ENCODE data around the gene INCA1.

INCA1 gene

GRCh38 chr17:4960279-4960922 lies 36.9 kb downstream of the INCA1 start:
- H3K27me3 Mint-ChIP-seq = no peaks in the 10 kb centered on the region
- no peak overlapping the region for H3K4me3 Mint-ChIP-seq
- DNase-seq (ENCODE audit: low spot score in 2 of 2) = no peak
- H3K27ac Mint-ChIP-seq (ENCODE audit: low read depth) = no peak overlapping the region
- ATAC-seq (replicated peaks; ENCODE audit: extremely low read depth, poor library complexity, severe bottlenecking) = no peak
- H3K36me3 Mint-ChIP-seq (ENCODE audit: insufficient read depth) = peaks cover 15% of the 10 kb centered on the region
- no peaks in the 10 kb centered on the region for H3K9me3 Mint-ChIP-seq
- H3K4me1 Mint-ChIP-seq = peaks cover 16% of the 10 kb centered on the region

- H3K27me3 Mint-ChIP-seq = no peaks in the 10 kb centered on the region
- peaks cover 17% of the 10 kb centered on the region for H3K36me3 Mint-ChIP-seq (ENCODE audit: insufficient read depth)
- no peak overlapping the region for H3K4me3 Mint-ChIP-seq
- no peak overlapping the region for H3K27ac Mint-ChIP-seq (ENCODE audit: low read depth)
- H3K4me1 Mint-ChIP-seq = peaks cover 12% of the 10 kb centered on the region
- H3K9me3 Mint-ChIP-seq = no peaks in the 10 kb centered on the region
- no peak for ATAC-seq (replicated peaks; ENCODE audit: extremely low read depth, poor library complexity, severe bottlenecking)
- DNase-seq (ENCODE audit: low spot score in 2 of 2) = no peak
These were observed 37.9 kb downstream of the INCA1 start for GRCh38 chr17:4959261-4959965.

DNA sequence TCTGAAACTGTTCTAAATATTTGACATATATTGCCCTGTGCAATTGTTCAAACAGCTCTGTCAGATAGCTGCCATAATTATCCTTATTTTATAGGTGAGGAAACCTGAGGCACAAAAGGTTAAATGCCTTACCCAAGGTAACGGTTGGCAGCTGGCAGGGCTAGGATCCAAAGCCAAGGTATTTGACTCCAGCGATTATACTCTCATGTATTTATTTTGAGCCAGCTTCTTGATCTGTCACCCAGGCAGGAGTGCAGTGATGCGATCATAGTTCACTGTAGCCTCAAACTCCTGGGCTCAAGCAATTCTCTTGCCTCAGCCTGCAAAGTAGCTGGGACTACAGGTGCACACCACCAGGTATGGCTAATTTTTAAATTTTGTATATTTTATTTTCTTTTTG lies 39.2 kb downstream of the INCA1 start:
- Mint-ChIP-seq H3K9me3 (no peaks in the 10 kb centered on the region), H3K36me3 (ENCODE audit: insufficient read depth) (peaks cover 18% of the 10 kb centered on the region), H3K4me3 (no peak overlapping the region), H3K27me3 (no peaks in the 10 kb centered on the region), H3K4me1 (peaks cover 12% of the 10 kb centered on the region), H3K27ac (ENCODE audit: low read depth) (no peak overlapping the region)
- no peak for ATAC-seq (replicated peaks; ENCODE audit: extremely low read depth, poor library complexity, severe bottlenecking)
- DNase-seq (ENCODE audit: low spot score in 2 of 2) = no peak

- Mint-ChIP-seq H3K27me3 (no peaks in the 10 kb centered on the region), H3K27ac (ENCODE audit: low read depth) (peak overlapping the region; percentile 29), H3K36me3 (ENCODE audit: insufficient read depth) (peaks cover 18% of the 10 kb centered on the region), H3K4me3 (no peak overlapping the region), H3K9me3 (no peaks in the 10 kb centered on the region), H3K4me1 (peaks cover 12% of the 10 kb centered on the region)
- ATAC-seq (replicated peaks; ENCODE audit: extremely low read depth, poor library complexity, severe bottlenecking) (no peak), DNase-seq (ENCODE audit: low spot score in 2 of 2) (no peak)
These were observed 40.7 kb downstream of the INCA1 start for GRCh38 chr17:4956493-4957061.

DNA sequence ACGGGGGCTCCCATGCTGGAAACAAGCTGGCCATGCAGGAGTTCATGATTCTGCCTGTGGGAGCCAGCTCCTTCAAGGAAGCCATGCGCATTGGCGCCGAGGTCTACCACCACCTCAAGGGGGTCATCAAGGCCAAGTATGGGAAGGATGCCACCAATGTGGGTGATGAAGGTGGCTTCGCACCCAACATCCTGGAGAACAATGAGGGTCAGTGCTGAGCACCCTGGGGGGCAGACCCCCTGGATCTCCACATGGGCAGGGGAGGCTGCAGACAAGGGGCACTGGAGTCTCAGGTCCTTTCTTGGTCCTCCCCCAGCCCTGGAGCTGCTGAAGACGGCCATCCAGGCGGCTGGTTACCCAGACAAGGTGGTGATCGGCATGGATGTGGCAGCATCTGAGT lies 42.2 kb downstream of the INCA1 start:
- H3K9me3 Mint-ChIP-seq = no peaks in the 10 kb centered on the region
- no peaks in the 10 kb centered on the region for H3K27me3 Mint-ChIP-seq
- ATAC-seq (replicated peaks; ENCODE audit: extremely low read depth, poor library complexity, severe bottlenecking) (no peak), DNase-seq (ENCODE audit: low spot score in 2 of 2) (no peak)
- H3K4me1 Mint-ChIP-seq = peaks cover 18% of the 10 kb centered on the region
- H3K4me3 Mint-ChIP-seq = no peak overlapping the region
- H3K27ac Mint-ChIP-seq (ENCODE audit: low read depth) = no peak overlapping the region
- H3K36me3 Mint-ChIP-seq (ENCODE audit: insufficient read depth) = peaks cover 19% of the 10 kb centered on the region

DNA sequence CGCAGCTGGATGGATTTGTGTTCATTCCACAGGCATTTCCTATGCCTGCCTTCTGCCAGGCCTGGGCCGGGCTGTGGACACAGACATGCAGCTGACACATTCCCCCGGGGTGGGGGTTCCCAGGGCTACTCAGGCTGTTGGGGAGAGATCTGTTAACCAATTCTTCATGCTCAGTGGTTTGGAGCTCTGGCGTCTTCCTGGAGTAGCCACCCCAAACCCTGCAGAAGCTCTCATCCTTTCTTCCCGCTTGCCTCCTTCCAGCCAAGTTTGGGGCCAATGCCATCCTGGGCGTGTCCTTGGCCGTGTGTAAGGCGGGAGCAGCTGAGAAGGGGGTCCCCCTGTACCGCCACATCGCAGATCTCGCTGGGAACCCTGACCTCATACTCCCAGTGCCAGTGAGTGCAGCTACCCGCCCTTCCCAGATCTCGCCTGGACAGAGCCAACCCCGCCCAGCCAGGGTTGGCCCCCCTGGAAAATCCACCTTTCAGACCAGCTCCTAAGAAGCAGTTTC lies 43.8 kb downstream of the INCA1 start:
- DNase-seq (ENCODE audit: low spot score in 2 of 2) (no peak), ATAC-seq (replicated peaks; ENCODE audit: extremely low read depth, poor library complexity, severe bottlenecking) (no peak)
- peaks cover 18% of the 10 kb centered on the region for H3K36me3 Mint-ChIP-seq (ENCODE audit: insufficient read depth)
- no peaks in the 10 kb centered on the region for H3K9me3 Mint-ChIP-seq
- no peak overlapping the region for H3K4me3 Mint-ChIP-seq
- peaks cover 21% of the 10 kb centered on the region for H3K4me1 Mint-ChIP-seq
- H3K27ac Mint-ChIP-seq (ENCODE audit: low read depth) = no peak overlapping the region
- no peaks in the 10 kb centered on the region for H3K27me3 Mint-ChIP-seq

GRCh38 chr17:4951486-4951885 lies 45.8 kb downstream of the INCA1 start:
- ATAC-seq (replicated peaks; ENCODE audit: extremely low read depth, poor library complexity, severe bottlenecking) = no peak
- H3K27ac Mint-ChIP-seq (ENCODE audit: low read depth) = no peak overlapping the region
- H3K36me3 Mint-ChIP-seq (ENCODE audit: insufficient read depth) = peaks cover 29% of the 10 kb centered on the region
- H3K9me3 Mint-ChIP-seq = no peaks in the 10 kb centered on the region
- H3K4me1 Mint-ChIP-seq = peaks cover 25% of the 10 kb centered on the region
- no peaks in the 10 kb centered on the region for H3K27me3 Mint-ChIP-seq
- no peak for DNase-seq (ENCODE audit: low spot score in 2 of 2)
- peak overlapping the region; percentile 94 for H3K4me3 Mint-ChIP-seq

- H3K4me1 Mint-ChIP-seq = peaks cover 28% of the 10 kb centered on the region
- peaks cover 37% of the 10 kb centered on the region for H3K36me3 Mint-ChIP-seq (ENCODE audit: insufficient read depth)
- ATAC-seq (replicated peaks; ENCODE audit: extremely low read depth, poor library complexity, severe bottlenecking) (no peak), DNase-seq (ENCODE audit: low spot score in 2 of 2) (no peak)
- H3K9me3 Mint-ChIP-seq = no peaks in the 10 kb centered on the region
- H3K27me3 Mint-ChIP-seq = no peaks in the 10 kb centered on the region
- H3K27ac Mint-ChIP-seq (ENCODE audit: low read depth) = peak within 1 kb of the TSS; percentile 94
- peak within 1 kb of the TSS; percentile 94 for H3K4me3 Mint-ChIP-seq
These were observed 46.5 kb downstream of the INCA1 start, which contains the start of gene ENO3 for GRCh38 chr17:4950746-4951204. Gene ENO3, plus strand, starts transcription at chr17:4951119. Its CDS starts 711 bp downstream, at chr17:4951830.

GRCh38 chr17:4950075-4950745 lies 47.1 kb downstream of the INCA1 start:
- peaks cover 42% of the 10 kb centered on the region for H3K36me3 Mint-ChIP-seq (ENCODE audit: insufficient read depth)
- no peaks in the 10 kb centered on the region for H3K27me3 Mint-ChIP-seq
- H3K4me3 Mint-ChIP-seq = peak overlapping the region; percentile 94
- ATAC-seq (replicated peaks; ENCODE audit: extremely low read depth, poor library complexity, severe bottlenecking) (peak; percentile 3), DNase-seq (ENCODE audit: low spot score in 2 of 2) (no peak)
- H3K9me3 Mint-ChIP-seq = no peaks in the 10 kb centered on the region
- peak overlapping the region; percentile 94 for H3K27ac Mint-ChIP-seq (ENCODE audit: low read depth)
- peaks cover 34% of the 10 kb centered on the region for H3K4me1 Mint-ChIP-seq

- DNase-seq (ENCODE audit: low spot score in 2 of 2) (peak; percentile 62 to 74), ATAC-seq (replicated peaks; ENCODE audit: extremely low read depth, poor library complexity, severe bottlenecking) (peak; percentile 55)
- peaks cover 46% of the 10 kb centered on the region for H3K36me3 Mint-ChIP-seq (ENCODE audit: insufficient read depth)
- H3K27ac Mint-ChIP-seq (ENCODE audit: low read depth) = peak overlapping the region; percentile 94
- H3K4me3 Mint-ChIP-seq = peak overlapping the region; percentile 94
- no peaks in the 10 kb centered on the region for H3K27me3 Mint-ChIP-seq
- H3K9me3 Mint-ChIP-seq = no peaks in the 10 kb centered on the region
- H3K4me1 Mint-ChIP-seq = peaks cover 41% of the 10 kb centered on the region
These were observed 47.8 kb downstream of the INCA1 start for GRCh38 chr17:4949321-4950074.

DNA sequence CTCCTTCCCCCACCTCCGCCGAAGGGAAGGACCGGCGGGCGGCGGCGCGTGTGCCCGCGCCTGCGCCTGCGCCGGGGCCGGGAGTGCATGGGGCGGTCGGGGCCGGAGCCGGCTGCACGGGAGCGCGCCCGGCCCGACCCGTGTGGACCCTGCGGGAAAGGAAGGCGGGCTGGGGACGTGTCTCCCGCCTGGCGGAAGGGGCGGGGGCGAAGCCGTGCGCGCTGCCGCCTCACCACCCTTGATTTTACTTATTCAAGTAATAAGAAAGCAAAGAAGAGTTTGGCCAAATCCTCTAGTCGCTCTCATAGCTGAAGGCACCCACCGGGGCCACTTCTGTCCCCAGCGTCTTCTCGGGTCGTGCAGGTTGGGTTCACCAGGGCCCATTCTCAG lies 48.4 kb downstream of the INCA1 start:
- ATAC-seq (replicated peaks; ENCODE audit: extremely low read depth, poor library complexity, severe bottlenecking) = peak; percentile 41
- H3K36me3 Mint-ChIP-seq (ENCODE audit: insufficient read depth) = peaks cover 51% of the 10 kb centered on the region
- H3K4me1 Mint-ChIP-seq = peaks cover 47% of the 10 kb centered on the region

More for the DNA sequence above, 48.4 kb downstream of the INCA1 start:
- DNase-seq (ENCODE audit: low spot score in 2 of 2) = peak; percentile 55 to 74
- H3K4me3 Mint-ChIP-seq = peak overlapping the region; percentile 94
- H3K9me3 Mint-ChIP-seq = no peaks in the 10 kb centered on the region
- no peaks in the 10 kb centered on the region for H3K27me3 Mint-ChIP-seq
- peak overlapping the region; percentile 94 for H3K27ac Mint-ChIP-seq (ENCODE audit: low read depth)
